ENCODE measurements around the gene MYZAP. TPM values are rescaled to one million over a fixed set of nuclear protein-coding genes. Genes with fewer than 3 reads are reported as not detected.

MYZAP gene
- polyA plus RNA-seq, 1 of the 3 experiments (the other 2 are of a cell fraction), result 0.07 TPM

DNA sequence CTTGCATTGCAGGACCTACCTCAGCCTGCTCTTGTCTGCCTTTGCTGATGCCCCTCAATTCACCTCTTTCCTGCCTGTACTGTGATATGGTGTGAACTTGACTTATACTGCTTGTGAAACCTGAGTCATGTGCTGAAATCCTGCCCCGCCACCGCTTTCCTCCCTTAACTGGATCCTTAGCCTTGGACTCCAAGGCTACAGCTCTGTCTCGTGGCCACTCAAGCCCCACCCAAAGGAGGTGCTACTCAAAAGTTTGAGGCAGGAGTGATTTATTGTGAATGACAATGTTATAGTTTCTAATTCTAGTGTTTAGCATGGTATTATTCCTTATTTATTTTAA is 56.1 kb downstream of the MYZAP start (continued):
- TF ChIP-seq, protein P1, sequence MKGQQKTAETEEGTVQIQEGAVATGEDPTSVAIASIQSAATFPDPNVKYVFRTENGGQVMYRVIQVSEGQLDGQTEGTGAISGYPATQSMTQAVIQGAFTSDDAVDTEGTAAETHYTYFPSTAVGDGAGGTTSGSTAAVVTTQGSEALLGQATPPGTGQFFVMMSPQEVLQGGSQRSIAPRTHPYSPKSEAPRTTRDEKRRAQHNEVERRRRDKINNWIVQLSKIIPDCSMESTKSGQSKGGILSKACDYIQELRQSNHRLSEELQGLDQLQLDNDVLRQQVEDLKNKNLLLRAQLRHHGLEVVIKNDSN (IDR thresholded peaks at IDR 0.05; ENCODE audit: borderline replicate concordance, low read depth), result no peak
- TF ChIP-seq SMC3 (IDR thresholded peaks at IDR 0.05; ENCODE audit: low read depth, low read length) (no peak), RAD21 (IDR thresholded peaks at IDR 0.05; ENCODE audit: low read length) (no peak), MXI1 (IDR thresholded peaks at IDR 0.05; ENCODE audit: low read depth, low read length) (no peak), RFX5 (IDR thresholded peaks at IDR 0.05; ENCODE audit: low read length) (no peak), GABPA (IDR thresholded peaks at IDR 0.05; ENCODE audit: low read depth) (no peak), CHD2 (IDR thresholded peaks at IDR 0.05; ENCODE audit: low read length, partially characterized antibody) (no peak)
- TF ChIP-seq, protein P2, sequence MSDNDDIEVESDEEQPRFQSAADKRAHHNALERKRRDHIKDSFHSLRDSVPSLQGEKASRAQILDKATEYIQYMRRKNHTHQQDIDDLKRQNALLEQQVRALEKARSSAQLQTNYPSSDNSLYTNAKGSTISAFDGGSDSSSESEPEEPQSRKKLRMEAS (IDR thresholded peaks at IDR 0.05; ENCODE audit: low read depth), result no peak
- TF ChIP-seq, protein P3, sequence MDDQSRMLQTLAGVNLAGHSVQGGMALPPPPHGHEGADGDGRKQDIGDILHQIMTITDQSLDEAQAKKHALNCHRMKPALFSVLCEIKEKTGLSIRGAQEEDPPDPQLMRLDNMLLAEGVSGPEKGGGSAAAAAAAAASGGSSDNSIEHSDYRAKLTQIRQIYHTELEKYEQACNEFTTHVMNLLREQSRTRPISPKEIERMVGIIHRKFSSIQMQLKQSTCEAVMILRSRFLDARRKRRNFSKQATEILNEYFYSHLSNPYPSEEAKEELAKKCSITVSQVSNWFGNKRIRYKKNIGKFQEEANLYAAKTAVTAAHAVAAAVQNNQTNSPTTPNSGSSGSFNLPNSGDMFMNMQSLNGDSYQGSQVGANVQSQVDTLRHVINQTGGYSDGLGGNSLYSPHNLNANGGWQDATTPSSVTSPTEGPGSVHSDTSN (IDR thresholded peaks at IDR 0.05), result no peak
- TF ChIP-seq, protein P4, sequence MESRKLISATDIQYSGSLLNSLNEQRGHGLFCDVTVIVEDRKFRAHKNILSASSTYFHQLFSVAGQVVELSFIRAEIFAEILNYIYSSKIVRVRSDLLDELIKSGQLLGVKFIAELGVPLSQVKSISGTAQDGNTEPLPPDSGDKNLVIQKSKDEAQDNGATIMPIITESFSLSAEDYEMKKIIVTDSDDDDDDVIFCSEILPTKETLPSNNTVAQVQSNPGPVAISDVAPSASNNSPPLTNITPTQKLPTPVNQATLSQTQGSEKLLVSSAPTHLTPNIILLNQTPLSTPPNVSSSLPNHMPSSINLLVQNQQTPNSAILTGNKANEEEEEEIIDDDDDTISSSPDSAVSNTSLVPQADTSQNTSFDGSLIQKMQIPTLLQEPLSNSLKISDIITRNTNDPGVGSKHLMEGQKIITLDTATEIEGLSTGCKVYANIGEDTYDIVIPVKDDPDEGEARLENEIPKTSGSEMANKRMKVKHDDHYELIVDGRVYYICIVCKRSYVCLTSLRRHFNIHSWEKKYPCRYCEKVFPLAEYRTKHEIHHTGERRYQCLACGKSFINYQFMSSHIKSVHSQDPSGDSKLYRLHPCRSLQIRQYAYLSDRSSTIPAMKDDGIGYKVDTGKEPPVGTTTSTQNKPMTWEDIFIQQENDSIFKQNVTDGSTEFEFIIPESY (IDR thresholded peaks at IDR 0.05; ENCODE audit: borderline replicate concordance, low read depth), result no peak

DNA sequence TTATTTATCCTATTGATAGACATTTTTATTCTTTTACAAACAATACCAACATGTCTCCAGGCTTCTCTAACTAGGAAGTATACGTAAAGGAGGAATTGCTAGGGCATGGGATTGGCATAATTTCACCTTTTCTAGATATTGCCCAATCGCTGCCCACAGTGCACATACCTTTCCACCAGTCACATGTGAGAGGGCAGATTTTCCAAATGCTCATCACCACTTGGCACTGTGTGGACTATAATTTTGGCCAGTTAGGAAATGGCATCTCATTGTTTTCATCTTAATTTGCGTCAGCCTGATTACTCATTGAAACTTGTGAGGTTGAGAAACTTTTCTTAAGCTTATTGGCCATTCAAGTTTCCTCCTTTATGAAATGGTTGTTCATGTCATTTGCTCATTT is 57.4 kb downstream of the MYZAP start:
- Histone ChIP-seq H3K4me2 (no peak overlapping the region), H3K9ac (no peak overlapping the region), H3K9me3 (no peaks in the 10 kb centered on the region), H3K27ac (ENCODE audit: low read depth in 2 of 2, low read length in 1 of 2) (no peak overlapping the region), H3K79me2 (ENCODE audit: insufficient read depth) (no peaks in the 10 kb centered on the region), H3K36me3 (replicated peaks in 1 of 2; ENCODE audit: control insufficient read depth in 1 of 2, insufficient read depth in 2 of 2, low read length in 1 of 2) (no peaks in the 10 kb centered on the region), H3F3A (replicated peaks; ENCODE audit: insufficient read depth) (no peaks in the 10 kb centered on the region), H2AFZ (ENCODE audit: low read depth) (no peak overlapping the region), H3K27me3 (ENCODE audit: insufficient read depth) (no peaks in the 10 kb centered on the region), H3K4me1 (ENCODE audit: control insufficient read depth in 1 of 2, insufficient read depth in 2 of 2, low read depth in 1 of 2, low read length in 1 of 2) (no peaks in the 10 kb centered on the region), H4K20me1 (ENCODE audit: insufficient read depth) (no peaks in the 10 kb centered on the region), H3K9me2 (no peaks in the 10 kb centered on the region), H3K4me3 (ENCODE audit: low read depth in 2 of 2, low read length in 1 of 2) (no peak overlapping the region)
- no peak for TF ChIP-seq TAF1 (IDR thresholded peaks at IDR 0.05; ENCODE audit: borderline replicate concordance, low read depth, low read length)
- no peak for DNase-seq
- ChIA-PET POLR2A (no interaction called here), CTCF (interaction anchor here (0.9 to 1.1 kb wide), 2 partner anchors 12 to 89 kb away, joined by 3 read pairs; no protein-coding TSS in a partner anchor)
- WGBS (ENCODE audit: low lambda C conversion rate), result 78% methylated on average over 3 of the region's 3 CpGs

DNA sequence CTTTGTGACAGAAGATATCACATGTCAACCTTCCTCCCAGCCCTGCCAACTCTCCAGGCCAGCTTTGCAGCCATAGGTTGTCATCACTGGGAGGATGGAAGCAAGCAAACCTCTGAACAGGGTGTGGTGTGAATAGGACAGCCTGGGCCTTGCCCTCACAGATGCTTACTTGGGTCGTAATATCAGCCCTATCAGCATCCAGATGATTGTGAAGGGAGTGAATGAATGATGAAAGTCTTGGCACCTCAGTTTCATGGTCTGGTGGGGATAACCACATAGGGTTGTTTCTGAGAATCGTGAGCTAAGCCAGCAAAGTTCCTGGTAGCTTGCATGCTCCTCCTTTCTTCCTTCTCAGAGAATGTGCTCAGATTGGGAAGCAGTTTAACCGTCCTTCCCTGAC is 59.7 kb downstream of the MYZAP start:
- CTCF ChIA-PET, result interaction anchor here (0.8 to 2.3 kb wide), 7 partner anchors 10 to 419 kb away, joined by 3 to 9 read pairs (median 3); no protein-coding TSS in a partner anchor
- TF ChIP-seq CHD2 (IDR thresholded peaks at IDR 0.05; ENCODE audit: low read length, partially characterized antibody) (no peak), NFIC (IDR thresholded peaks at IDR 0.05; ENCODE audit: borderline replicate concordance) (no peak), TCF12 (IDR thresholded peaks at IDR 0.05) (no peak), FOXM1 (IDR thresholded peaks at IDR 0.05; ENCODE audit: low read depth) (no peak), MXI1 (IDR thresholded peaks at IDR 0.05; ENCODE audit: low read depth, low read length) (no peak)
- TF ChIP-seq, protein P4 (IDR thresholded peaks at IDR 0.05; ENCODE audit: borderline replicate concordance, low read depth), result no peak
- TF ChIP-seq, protein P5, sequence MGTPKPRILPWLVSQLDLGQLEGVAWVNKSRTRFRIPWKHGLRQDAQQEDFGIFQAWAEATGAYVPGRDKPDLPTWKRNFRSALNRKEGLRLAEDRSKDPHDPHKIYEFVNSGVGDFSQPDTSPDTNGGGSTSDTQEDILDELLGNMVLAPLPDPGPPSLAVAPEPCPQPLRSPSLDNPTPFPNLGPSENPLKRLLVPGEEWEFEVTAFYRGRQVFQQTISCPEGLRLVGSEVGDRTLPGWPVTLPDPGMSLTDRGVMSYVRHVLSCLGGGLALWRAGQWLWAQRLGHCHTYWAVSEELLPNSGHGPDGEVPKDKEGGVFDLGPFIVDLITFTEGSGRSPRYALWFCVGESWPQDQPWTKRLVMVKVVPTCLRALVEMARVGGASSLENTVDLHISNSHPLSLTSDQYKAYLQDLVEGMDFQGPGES (IDR thresholded peaks at IDR 0.05; ENCODE audit: low read depth, low read length), result no peak

More for the DNA sequence above, 59.7 kb downstream of the MYZAP start:
- H3K4me1 ChIP-seq (ENCODE audit: control insufficient read depth in 1 of 2, insufficient read depth in 2 of 2, low read depth in 1 of 2, low read length in 1 of 2), result no peaks in the 10 kb centered on the region
- H3K4me3 ChIP-seq (ENCODE audit: low read depth in 2 of 2, low read length in 1 of 2), result no peak overlapping the region
- no peaks in the 10 kb centered on the region for H3K9me3 ChIP-seq
- no peaks in the 10 kb centered on the region for H4K20me1 ChIP-seq (ENCODE audit: insufficient read depth)
- no peak overlapping the region for H2AFZ ChIP-seq (ENCODE audit: low read depth)
- H3K9me2 ChIP-seq, result no peaks in the 10 kb centered on the region
- H3K27me3 ChIP-seq (ENCODE audit: insufficient read depth), result no peaks in the 10 kb centered on the region
- no peak for DNase-seq
- POLR2A ChIA-PET, result interaction anchor here (0.6 kb wide), 2 partner anchors 18 to 1839 kb away, joined by 3 to 6 read pairs; no protein-coding TSS in a partner anchor
- H3K4me2 ChIP-seq, result no peak overlapping the region
- H3K36me3 ChIP-seq (replicated peaks in 1 of 2; ENCODE audit: control insufficient read depth in 1 of 2, insufficient read depth in 2 of 2, low read length in 1 of 2), result no peaks in the 10 kb centered on the region
- no peaks in the 10 kb centered on the region for H3K79me2 ChIP-seq (ENCODE audit: insufficient read depth)
- no peak overlapping the region for H3K9ac ChIP-seq
- whole genome bisulfite sequencing (ENCODE audit: low lambda C conversion rate), result 47% methylated on average over 3 of the region's 3 CpGs
- no peak overlapping the region for H3K27ac ChIP-seq (ENCODE audit: low read depth in 2 of 2, low read length in 1 of 2)
- no peaks in the 10 kb centered on the region for H3F3A ChIP-seq (replicated peaks; ENCODE audit: insufficient read depth)

Data from SK-N-SH (cell line).